ENCODE results near the gene RCOR3. TPM values are rescaled to one million over a fixed set of nuclear protein-coding genes. Genes with fewer than 3 reads are reported as not detected.

The RCOR3 gene
- total RNA-seq, 1 experiment from 2014 or later = 12.7 TPM

GRCh38 chr1:211352465-211352864 lies 93.3 kb downstream of the RCOR3 start:
- DNase-seq (no peak), ATAC-seq (no peak)
- Histone ChIP-seq H3K27ac (ENCODE audit: low read length) (no peak overlapping the region), H2AFZ (ENCODE audit: low read length) (no peak overlapping the region), H3K27me3 (ENCODE audit: low read length) (no peaks in the 10 kb centered on the region), H4K20me1 (ENCODE audit: low read length) (no peaks in the 10 kb centered on the region), H3K36me3 (ENCODE audit: low read depth, low read length) (no peaks in the 10 kb centered on the region), H3F3A (ENCODE audit: low read length, unreplicated experiment) (no peaks in the 10 kb centered on the region), H3K4me2 (ENCODE audit: low read length) (no peak overlapping the region), H3K79me2 (ENCODE audit: low read length) (no peaks in the 10 kb centered on the region), H3K9ac (ENCODE audit: low read length) (no peak overlapping the region), H3K4me1 (ENCODE audit: insufficient read depth, low read length) (no peaks in the 10 kb centered on the region), H3K4me3 (ENCODE audit: low read length) (no peak overlapping the region), H3K9me2 (replicated peaks; ENCODE audit: low read length) (no peaks in the 10 kb centered on the region), H3K9me3 (ENCODE audit: low read length) (no peaks in the 10 kb centered on the region)
- POLR2A ChIA-PET (ENCODE audit: unreplicated experiment) = no interaction called here
- TF ChIP-seq EZH2 (IDR thresholded peaks at IDR 0.05; ENCODE audit: low read length, unreplicated experiment) (no peak), EZH2phosphoT487 (IDR thresholded peaks at IDR 0.05; ENCODE audit: borderline replicate concordance, low read length) (no peak)
- TF ChIP-seq, protein P1, sequence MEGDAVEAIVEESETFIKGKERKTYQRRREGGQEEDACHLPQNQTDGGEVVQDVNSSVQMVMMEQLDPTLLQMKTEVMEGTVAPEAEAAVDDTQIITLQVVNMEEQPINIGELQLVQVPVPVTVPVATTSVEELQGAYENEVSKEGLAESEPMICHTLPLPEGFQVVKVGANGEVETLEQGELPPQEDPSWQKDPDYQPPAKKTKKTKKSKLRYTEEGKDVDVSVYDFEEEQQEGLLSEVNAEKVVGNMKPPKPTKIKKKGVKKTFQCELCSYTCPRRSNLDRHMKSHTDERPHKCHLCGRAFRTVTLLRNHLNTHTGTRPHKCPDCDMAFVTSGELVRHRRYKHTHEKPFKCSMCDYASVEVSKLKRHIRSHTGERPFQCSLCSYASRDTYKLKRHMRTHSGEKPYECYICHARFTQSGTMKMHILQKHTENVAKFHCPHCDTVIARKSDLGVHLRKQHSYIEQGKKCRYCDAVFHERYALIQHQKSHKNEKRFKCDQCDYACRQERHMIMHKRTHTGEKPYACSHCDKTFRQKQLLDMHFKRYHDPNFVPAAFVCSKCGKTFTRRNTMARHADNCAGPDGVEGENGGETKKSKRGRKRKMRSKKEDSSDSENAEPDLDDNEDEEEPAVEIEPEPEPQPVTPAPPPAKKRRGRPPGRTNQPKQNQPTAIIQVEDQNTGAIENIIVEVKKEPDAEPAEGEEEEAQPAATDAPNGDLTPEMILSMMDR (conservative IDR thresholded peaks at IDR 0.05; ENCODE audit: low read depth, low read length) = no peak
- intact Hi-C loops (cut with micrococcal nuclease) = no loop called here
- CTCF ChIA-PET = no interaction called here
- BruUV-seq (replicated peaks) = no TSS peak

DNA sequence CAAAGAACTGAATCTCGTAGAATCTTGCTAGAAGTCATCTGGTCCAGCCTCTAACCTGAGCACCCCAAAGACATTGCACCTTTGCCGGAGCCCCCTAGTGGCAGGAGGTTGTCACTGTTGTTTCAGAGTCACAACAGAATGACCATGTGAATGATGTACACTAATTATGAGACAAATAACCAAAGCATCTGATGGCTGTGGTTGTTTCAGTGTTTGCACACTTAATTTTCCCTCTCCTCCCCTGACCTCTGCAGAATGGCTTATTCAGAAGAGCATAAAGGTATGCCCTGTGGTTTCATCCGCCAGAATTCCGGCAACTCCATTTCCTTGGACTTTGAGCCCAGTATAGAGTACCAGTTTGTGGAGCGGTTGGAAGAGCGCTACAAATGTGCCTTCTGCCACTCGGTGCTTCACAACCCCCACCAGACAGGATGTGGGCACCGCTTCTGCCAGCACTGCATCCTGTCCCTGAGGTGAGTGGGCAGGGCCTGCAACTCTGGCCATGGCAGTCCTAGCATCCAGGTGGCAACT lies 93.9 kb downstream of the RCOR3 start:
- H3F3A ChIP-seq (ENCODE audit: low read length, unreplicated experiment) = no peaks in the 10 kb centered on the region
- ChIA-PET POLR2A (ENCODE audit: unreplicated experiment) (no interaction called here), CTCF (no interaction called here)
- no peaks in the 10 kb centered on the region for H3K36me3 ChIP-seq (ENCODE audit: low read depth, low read length)
- no peak overlapping the region for H3K4me2 ChIP-seq (ENCODE audit: low read length)
- no peak overlapping the region for H3K4me3 ChIP-seq (ENCODE audit: low read length)
- no peaks in the 10 kb centered on the region for H3K79me2 ChIP-seq (ENCODE audit: low read length)
- TF ChIP-seq EZH2phosphoT487 (IDR thresholded peaks at IDR 0.05; ENCODE audit: borderline replicate concordance, low read length) (no peak), EZH2 (IDR thresholded peaks at IDR 0.05; ENCODE audit: low read length, unreplicated experiment) (no peak)
- TF ChIP-seq, protein P1 (conservative IDR thresholded peaks at IDR 0.05; ENCODE audit: low read depth, low read length) = peak; percentile 95
- intact Hi-C loops (cut with micrococcal nuclease) = loop anchor here (1.0 kb wide), 1 partner anchor 30 kb away; no protein-coding TSS in a partner anchor
- no peaks in the 10 kb centered on the region for H3K9me3 ChIP-seq (ENCODE audit: low read length)
- H3K9me2 ChIP-seq (replicated peaks; ENCODE audit: low read length) = no peaks in the 10 kb centered on the region
- no peaks in the 10 kb centered on the region for H3K4me1 ChIP-seq (ENCODE audit: insufficient read depth, low read length)
- H3K27me3 ChIP-seq (ENCODE audit: low read length) = no peaks in the 10 kb centered on the region
- H3K27ac ChIP-seq (ENCODE audit: low read length) = no peak overlapping the region
- H3K9ac ChIP-seq (ENCODE audit: low read length) = no peak overlapping the region
- H4K20me1 ChIP-seq (ENCODE audit: low read length) = no peaks in the 10 kb centered on the region
- DNase-seq (peak; percentile 63), ATAC-seq (peak; percentile 76)
- no peak overlapping the region for H2AFZ ChIP-seq (ENCODE audit: low read length)
- no TSS peak for BruUV-seq (replicated peaks)

DNA sequence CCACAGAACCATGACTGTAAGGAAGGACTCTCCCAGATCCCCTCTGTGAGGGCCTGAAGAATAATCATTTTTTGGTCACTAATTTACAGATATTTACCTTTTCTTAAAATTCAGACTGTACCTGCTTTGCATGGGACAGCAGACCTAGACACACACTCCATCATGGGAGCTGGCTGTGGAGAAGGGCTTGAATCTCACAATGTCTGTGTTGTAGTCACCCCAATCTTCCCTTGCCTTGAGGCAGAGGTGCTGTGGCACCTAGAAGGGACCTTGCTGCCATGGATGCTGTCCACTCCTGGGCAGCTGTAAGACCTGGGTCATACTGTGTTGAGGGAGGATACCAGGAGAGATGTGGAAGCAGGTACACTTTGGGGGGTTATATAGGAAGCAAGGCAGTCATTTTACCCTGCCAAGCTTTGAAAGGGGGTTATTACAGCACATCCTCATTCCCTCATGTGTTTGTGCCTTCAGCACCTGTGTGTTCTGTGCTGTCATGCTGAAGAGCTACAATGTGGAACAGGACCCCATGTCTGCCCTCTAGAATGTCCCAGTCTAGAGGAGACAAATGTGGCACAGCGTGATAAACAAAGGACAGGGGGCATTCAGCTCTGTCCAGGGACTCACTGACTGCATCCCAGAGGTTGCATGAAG lies 94.5 kb downstream of the RCOR3 start:
- no peak overlapping the region for H3K9ac ChIP-seq (ENCODE audit: low read length)
- no peaks in the 10 kb centered on the region for H4K20me1 ChIP-seq (ENCODE audit: low read length)
- no peak overlapping the region for H3K4me2 ChIP-seq (ENCODE audit: low read length)
- no peaks in the 10 kb centered on the region for H3K36me3 ChIP-seq (ENCODE audit: low read depth, low read length)
- H3K4me1 ChIP-seq (ENCODE audit: insufficient read depth, low read length) = no peaks in the 10 kb centered on the region
- no peak for DNase-seq
- no peaks in the 10 kb centered on the region for H3K79me2 ChIP-seq (ENCODE audit: low read length)
- no TSS peak for BruUV-seq (replicated peaks)
- H3F3A ChIP-seq (ENCODE audit: low read length, unreplicated experiment) = no peaks in the 10 kb centered on the region
- ChIA-PET CTCF (no interaction called here), POLR2A (ENCODE audit: unreplicated experiment) (no interaction called here)
- H3K9me3 ChIP-seq (ENCODE audit: low read length) = no peaks in the 10 kb centered on the region
- H2AFZ ChIP-seq (ENCODE audit: low read length) = no peak overlapping the region
- TF ChIP-seq EZH2 (IDR thresholded peaks at IDR 0.05; ENCODE audit: low read length, unreplicated experiment) (no peak), EZH2phosphoT487 (IDR thresholded peaks at IDR 0.05; ENCODE audit: borderline replicate concordance, low read length) (no peak)
- TF ChIP-seq, protein P1 (conservative IDR thresholded peaks at IDR 0.05; ENCODE audit: low read depth, low read length) = no peak
- H3K27me3 ChIP-seq (ENCODE audit: low read length) = no peaks in the 10 kb centered on the region
- ATAC-seq = no peak
- H3K4me3 ChIP-seq (ENCODE audit: low read length) = no peak overlapping the region
- H3K9me2 ChIP-seq (replicated peaks; ENCODE audit: low read length) = no peaks in the 10 kb centered on the region
- intact Hi-C loops (cut with micrococcal nuclease) = loop anchor here (1.0 kb wide), 1 partner anchor 30 kb away; no protein-coding TSS in a partner anchor
- H3K27ac ChIP-seq (ENCODE audit: low read length) = no peak overlapping the region

Data from PC-3 (cell line).